Activated CD4-positive, alpha-beta T cell treated with anti-CD3 and anti-CD28 coated beads, Interleukin-2, amount 50 U/mL, for 1 hour (primary cell): ENCODE data around the gene BCAR3.
"Not testable (repeated sequence)": the region's sequence is repeated elsewhere in the genome, so short reads cannot be mapped to it uniquely, and the experiment has no call there.

Experiments used
- DNase-seq: peaks from one replicate; pipeline ENCODE4 v3.0.0-alpha.2; 2020

Gene BCAR3

GRCh38 chr1:93705892-93706500 is 24.4 kb upstream of the BCAR3 start:
- no peak for DNase-seq

- no peak for DNase-seq
Observed at GRCh38 chr1:93704052-93704451, 22.4 kb upstream of the BCAR3 start.

DNA sequence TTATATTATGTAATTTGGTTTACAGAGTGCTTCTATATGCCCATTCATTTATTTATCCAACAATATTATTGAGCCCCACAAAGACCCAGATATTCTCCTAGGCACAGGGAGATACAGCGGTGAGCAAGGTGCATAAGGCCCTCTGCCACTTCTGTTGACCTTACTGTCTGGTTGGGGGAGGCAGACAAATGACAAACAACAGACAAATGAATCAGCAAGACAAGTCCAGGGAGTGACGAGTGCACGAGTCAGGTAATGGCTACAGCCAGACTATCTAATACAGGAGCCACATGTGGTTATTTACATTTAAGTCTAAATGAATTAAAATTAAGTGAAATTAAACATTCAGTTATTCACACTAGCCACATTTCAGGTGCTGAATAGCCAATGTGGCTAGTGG is 22.0 kb upstream of the BCAR3 start:
- no peak for DNase-seq

DNA sequence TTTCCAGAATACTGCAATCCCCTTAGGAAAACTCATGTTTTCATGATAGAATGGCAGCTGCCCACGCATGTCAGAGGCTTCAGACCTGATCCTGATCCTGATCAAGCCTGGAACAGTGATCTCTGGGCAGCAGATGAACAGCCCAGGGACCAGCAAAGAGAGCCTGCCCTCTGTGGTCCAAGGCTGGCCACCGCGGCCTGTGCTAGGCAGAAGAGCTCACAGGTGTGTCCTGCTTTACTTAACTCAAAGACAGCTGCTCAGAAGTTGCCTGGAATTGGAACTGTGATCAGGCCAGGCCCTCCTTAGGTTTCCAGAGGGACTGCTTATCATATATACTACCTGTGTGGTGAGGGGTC is 21.2 kb upstream of the BCAR3 start:
- no peak for DNase-seq

DNA sequence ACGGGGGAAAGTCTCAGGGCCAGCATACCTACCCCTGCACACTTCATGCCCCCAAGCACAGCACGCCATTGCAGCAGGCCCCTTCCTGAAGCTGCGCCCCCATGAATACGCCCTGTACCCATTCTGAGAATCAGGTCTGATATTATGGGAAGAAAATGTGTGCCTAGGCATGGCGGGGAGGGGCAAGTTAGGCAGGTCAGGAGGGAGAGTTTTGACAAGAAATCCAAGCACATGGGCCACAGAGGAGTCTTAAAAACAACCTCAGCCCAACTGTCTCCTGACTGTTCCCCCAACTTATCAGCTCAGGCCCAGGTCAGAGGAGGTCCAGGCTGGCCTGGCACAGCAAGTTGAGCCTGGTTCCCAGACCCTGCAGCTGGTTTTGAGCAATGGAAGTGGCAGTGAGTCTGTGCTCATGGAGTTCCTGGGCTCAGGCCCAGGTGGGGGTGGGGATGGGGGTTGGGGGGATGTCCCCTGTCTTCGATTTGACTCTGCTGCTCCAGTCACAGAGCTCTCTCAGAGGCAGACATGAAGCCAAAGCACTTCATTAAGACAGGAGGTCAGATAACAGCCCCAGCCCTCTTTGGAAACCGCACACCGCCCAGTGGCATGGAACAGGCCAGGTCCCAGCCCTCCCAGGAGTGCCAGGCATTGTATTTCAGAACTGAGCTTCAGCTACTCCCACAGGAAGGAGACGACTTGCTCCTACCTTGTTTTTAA is 20.6 kb upstream of the BCAR3 start:
- DNase-seq = no peak

DNA sequence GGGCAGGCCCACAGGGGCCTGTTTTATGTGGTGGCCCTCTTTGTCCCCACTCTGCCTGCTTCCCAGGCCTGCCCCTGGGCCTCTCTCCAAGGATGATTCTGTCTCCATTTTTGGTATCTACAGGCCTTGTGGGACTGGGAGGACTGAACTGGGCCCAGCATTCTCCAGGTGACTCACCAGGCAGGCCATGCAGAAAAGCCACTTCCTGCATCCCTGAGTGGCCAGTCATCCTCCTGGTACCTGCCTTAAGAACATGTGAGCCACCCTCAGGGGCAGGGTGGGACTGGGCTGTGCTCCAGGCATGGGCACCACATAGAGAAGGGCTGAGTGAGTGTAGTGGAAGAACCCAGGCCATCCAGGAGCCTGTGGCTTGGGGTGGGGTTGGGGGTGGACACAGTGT is 20.0 kb upstream of the BCAR3 start:
- no peak for DNase-seq

DNA sequence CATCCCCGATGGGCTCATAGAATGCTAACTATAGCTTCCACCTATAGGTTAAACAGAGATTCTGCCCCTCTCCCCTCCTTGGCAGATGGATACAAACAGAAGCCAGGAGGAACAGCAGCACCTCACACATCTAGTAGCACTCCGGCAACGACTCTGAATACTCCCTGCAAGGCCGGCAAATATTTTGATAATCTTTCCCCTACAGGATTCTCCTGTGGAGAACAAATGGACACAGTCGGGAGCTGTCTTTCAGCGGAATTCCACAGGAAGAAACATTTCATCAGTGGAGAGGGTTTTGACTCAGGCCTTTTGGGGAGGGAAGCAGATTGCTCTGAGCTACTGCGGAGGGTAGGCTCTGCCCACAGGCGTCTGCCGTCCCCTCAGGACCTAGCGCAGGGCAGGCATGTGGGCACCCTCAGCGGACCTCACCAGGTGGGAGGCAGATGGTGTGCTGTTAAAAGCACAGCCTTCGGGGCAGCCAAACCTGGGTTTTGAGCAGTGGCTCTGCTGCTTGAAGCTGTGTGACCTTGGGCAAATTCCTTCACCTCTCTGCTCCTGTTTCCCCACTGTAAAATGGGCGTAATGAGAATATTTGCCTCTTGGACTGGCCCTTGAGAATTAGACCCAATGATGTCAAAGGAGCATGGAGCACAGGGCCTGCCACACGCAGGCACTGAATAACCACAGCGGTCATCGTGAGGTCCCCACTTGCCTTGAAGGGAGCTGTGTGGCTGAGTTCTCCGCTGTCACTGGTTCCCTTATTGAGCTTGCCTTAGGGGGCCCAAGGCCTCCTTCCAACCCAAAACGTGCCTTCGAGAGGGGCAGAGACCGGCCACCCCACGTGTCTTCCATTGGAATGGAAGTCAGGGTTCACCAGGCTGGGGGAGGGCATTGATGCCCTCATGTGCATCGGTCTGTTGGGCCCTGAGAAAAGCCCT is 19.2 kb upstream of the BCAR3 start:
- DNase-seq = no peak

DNA sequence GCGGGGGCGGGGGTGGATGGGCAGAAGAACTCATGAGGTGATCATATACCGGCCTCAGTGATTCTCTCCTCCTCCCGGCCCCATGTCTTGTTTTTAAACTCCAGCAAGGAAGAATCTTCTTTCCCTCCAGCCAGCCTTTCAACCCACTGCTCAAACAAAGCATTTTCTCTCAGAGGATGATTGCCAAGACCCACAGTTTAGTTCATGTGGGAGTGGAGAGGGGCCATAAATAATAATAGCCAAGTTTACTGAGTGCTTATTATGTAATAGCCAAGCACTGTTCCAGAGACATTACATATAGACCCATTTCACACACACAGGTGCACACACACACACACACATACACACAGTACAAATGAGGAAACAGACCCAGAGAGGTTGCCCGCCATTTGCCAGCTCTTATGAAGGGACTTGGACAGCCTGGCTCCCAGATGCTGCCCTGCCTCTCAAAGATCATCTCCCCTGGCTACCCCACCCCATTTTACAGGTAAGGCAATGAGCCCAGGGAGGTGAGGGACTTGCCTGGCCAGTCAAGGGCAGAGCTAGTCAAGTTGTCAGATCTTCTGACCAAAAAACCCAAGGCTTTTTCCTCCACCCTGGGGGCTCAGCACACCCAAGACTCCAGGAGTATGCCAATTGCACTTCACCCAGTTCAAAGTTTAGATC is 18.0 kb upstream of the BCAR3 start:
- no peak for DNase-seq

GRCh38 chr1:93699049-93699384 is 17.4 kb upstream of the BCAR3 start:
- DNase-seq = no peak

DNA sequence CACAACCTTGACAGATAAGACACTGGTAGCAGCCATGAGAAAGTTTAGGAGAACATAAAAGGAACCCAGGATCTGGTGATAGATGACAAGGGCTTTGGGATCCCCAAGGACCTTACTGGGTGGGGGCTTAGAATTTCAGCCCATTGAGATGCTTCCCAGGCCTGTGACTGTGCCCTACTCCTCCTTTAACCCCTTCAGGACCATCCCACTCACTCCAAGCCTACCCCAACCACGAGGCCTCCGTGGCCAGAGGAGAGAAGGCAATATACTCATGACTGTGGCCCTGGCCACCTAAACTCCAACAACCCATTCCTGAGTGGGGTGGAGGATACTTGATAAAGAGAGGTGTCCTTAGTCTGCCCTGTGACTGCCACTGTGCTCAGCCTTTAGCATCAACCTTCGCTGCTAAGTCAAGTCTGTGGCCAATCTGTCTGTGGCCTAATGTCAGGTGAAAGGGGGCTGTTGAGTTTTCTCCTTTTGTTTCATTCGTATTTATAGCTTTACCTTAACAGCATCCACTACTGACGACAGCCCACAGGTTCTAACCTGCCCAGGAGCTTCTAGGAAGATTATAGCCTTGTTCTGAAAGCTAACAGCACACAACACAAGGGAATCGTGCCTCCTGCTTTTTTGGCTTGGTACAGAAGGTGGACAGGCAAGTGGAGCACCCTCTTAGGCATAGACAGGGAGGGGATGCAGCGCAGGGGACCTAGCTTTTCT is 16.9 kb upstream of the BCAR3 start:
- no peak for DNase-seq

DNA sequence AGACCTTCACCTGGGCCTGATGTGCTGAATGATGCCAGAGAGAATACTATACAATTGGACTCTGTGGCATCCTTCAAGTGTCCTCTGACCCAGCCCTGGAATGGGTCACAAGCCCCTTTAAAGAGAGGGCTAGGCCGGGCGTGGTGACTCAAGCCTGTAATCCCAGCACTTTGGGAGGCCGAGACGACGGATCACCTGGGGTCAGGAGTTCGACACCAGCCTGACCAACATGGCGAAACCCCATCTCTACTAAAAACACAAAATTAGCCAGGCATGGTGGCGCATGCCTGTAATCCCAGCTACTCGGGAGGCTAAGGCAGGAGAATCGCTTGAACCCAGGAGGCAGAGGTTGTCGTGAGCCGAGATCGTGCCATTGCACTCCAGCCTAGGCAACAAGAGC is 15.9 kb upstream of the BCAR3 start:
- DNase-seq = not testable (repeated sequence)

DNA sequence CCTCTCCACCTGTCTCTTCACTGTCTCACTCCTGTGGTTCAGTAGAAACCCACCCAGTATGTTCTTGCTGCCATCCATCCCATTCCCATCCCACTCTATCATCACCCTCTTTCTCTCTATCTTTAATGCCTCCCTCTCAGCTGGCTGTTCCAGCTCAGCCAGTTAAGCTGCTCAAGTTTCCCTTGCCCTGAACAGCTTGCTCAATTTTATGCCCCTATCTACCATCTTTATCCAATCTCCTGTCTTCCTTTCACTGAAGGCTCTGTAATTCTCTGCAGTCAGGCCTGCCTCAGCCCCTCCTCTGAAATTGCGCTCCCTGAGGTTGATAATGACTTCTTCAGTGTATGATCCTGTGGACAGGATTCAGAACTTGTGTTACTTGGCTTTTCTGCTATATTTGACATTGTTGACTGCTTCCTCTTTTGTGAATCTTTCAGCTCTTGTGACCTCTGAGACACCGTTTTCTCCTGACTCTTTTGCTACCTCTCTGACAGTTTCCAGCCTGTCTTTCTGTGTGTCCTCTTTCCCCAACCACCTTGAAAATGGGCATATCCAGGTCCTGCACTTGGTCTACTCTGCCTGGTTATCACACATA is 13.9 kb upstream of the BCAR3 start:
- no peak for DNase-seq

DNA sequence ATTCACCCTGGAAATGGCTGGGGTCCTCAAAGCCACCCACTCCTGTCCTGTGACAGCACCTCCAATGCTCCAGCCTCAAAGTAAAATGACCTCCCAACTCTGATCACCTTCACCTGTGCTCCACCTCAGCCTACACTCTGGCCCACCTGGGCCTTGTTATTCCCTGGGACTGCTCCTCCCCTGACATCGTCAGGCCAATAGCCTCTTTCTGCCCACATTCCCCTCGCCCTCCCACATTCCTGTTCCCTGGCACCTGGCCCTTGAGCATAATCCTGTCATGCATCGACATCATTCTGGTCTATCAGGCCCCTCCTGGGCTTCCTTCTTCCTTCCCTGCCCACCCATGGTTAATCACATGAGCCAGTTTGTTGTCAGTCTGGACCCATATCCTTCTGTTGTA is 13.2 kb upstream of the BCAR3 start:
- no peak for DNase-seq

DNA sequence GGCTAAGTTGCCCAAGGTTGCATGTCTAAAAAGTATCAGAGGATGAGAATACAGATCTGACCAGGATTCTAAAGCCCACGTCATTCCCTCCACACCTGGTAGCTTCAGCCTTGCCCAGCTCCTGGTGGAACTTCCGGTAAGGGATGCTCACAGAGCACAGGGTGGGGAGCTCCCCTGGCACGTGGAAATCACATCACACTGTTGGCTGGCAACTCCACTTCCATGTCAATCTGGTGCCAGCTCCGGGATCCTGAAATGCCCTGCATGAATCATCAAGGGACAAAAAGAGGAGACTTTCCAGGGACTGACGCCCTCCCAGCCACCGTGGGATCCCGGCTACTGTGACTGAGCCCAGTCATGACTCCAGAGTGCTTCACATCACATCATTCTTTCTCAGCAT is 12.4 kb upstream of the BCAR3 start:
- no peak for DNase-seq

DNA sequence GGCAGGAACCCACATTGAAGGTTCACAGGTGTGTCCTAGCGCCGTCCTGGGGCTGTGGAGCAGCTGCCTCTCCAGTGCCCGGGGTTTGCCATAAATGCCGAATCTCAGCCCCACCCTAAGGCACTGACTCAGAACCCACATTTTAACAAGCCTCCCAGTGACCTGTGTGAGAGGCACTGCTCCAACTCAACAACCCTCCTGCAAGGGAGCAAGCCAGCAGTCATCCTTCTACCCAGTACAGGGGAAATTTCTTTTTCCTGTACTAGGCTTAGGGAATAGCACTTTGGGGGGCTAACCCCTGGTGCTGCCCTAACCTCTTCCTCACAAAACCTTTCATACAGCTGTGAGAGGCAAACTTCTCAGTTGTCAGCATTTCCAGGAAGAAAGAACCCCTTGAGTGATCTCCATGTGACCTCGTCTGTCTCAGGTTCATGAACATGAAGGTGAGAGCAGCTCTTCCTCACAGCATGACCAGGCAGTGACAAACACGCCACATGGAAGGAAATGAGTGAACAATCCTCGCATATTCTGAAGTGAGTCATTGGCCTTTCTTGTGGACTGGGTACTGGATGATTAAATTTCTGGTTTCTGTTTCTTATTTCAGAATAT is 11.4 kb upstream of the BCAR3 start:
- DNase-seq = no peak

GRCh38 chr1:93692451-93692861 is 10.8 kb upstream of the BCAR3 start:
- no peak for DNase-seq

DNA sequence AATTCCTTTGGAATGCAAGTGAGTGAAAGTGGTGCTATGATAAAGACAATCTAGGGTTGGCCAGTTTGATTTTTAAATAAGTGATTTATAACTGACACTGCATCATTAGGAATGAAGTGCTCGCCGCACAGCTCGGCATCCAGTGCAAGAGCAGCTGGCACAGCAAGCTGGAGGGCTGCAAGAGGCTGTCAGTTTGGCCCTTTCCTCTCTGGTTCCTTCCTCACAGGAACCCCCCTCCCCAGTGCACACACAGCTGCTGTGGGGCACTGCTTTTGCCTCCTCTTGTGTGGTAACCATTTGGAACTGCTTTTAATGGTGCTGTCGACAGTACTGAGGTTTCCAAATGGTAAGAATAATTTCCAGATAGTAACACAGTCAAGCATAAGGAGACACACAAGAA is 10.4 kb upstream of the BCAR3 start:
- no peak for DNase-seq

GRCh38 chr1:93690921-93691789 is 9.5 kb upstream of the BCAR3 start:
- DNase-seq = no peak

DNA sequence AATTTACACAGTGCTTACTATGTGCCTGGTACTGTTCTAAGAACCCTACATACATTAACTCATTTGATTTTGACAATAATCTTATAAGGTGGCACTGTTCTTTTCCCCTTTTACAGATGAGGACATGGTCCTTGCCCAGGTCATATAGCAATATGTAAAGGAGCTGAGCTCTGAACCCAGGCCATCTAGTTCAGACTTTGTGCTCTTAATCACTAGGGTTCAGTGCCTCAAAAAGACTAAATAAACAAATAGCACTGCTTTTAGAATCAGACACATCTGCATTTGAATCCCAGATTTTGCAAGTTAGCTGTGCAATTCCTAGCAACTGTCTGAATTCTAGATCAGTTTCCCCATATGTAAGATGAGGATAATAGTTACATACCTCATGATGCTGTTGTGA is 8.7 kb upstream of the BCAR3 start:
- no peak for DNase-seq

DNA sequence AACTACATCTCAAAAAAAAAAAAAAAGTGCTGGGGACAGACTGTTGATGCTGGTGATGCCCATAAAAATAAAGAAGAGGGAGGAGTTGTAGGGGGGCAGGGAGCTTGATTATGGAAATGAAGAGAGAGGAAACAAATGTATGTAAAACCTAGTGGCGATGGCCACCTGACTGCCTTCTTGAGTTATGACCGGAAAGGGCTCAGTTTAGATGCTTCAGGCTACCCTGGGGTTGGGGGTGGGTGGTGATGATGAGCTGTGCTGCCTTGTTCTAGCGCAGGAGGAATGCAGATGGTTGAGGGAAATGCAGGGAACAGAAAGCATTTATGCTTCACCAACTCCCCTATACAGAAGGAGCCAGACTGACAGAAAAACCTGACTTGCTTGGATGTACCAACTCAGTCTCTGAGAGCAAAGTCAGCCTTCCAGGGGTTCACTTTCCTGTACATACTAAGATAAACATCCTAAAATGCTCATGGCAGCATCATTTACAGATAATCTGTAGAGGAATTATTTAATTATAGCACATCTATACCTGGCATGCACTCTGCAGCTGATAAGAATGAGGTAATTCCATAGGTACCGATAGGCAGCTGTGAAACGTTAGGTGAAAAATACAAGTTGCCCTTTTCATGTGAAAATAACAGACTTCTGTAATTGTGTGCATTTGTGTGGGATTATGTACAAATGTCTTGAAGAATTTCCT is 8.0 kb upstream of the BCAR3 start:
- DNase-seq = no peak
